NT2/D1 (cell line): Measurements from ENCODE around the gene PLA2G6.

ENCODE experiments used
- DNase-seq: peaks from one replicate; pipeline ENCODE4 v3.0.0-alpha.2; 2011; ENCODE audit warnings: low read depth, low spot score
- H3K27me3 ChIP-seq: 2 replicates; pipeline ENCODE4 v1.6.0; 2011; ENCODE audit warnings: mild to moderate bottlenecking; ENCODE audit not compliant: insufficient read length, insufficient read depth
- H3K36me3 ChIP-seq: 2 replicates; pipeline ENCODE4 v1.6.1; 2011; ENCODE audit warnings: mild to moderate bottlenecking, low read length, mixed read lengths; ENCODE audit not compliant: insufficient read depth, insufficient read length
- H3K4me1 ChIP-seq: 2 replicates; pipeline ENCODE4 v1.5.1; 2011; ENCODE audit not compliant: insufficient read depth, insufficient read length
- H3K4me3 ChIP-seq: 2 replicates; pipeline ENCODE4 v1.5.1; 2011; ENCODE audit warnings: low read depth; ENCODE audit not compliant: insufficient read length
- H3K9ac ChIP-seq: 2 replicates; pipeline ENCODE4 v1.6.0; 2011; ENCODE audit warnings: low read depth; ENCODE audit not compliant: insufficient read length
- H3K9me3 ChIP-seq: 2 replicates; pipeline ENCODE4 v1.5.1; 2011; ENCODE audit warnings: mild to moderate bottlenecking, low read length; ENCODE audit not compliant: insufficient read depth
- SUZ12 ChIP-seq: IDR thresholded peaks from 2 replicates; pipeline ENCODE4 v1.6.1; 2011; ENCODE audit not compliant: insufficient read length, insufficient read depth; ENCODE audit errors: extremely low read depth
- YY1 ChIP-seq: IDR thresholded peaks from 2 replicates; pipeline ENCODE4 v1.6.1; 2011; ENCODE audit not compliant: insufficient read length, insufficient read depth
- ZNF274 ChIP-seq: IDR thresholded peaks from 2 replicates; pipeline ENCODE4 v1.6.1; 2011; ENCODE audit warnings: mild to moderate bottlenecking, low read depth, low read length

The PLA2G6 gene

GRCh38 chr22:38226853-38227649 lies 45.4 kb upstream of the PLA2G6 start:
- H3K27me3 ChIP-seq = no peaks in the 10 kb centered on the region
- peaks cover 75% of the 10 kb centered on the region for H3K36me3 ChIP-seq
- no peaks in the 10 kb centered on the region for H3K9me3 ChIP-seq
- H3K4me3 ChIP-seq = no peak overlapping the region
- DNase-seq = no peak
- no peak overlapping the region for H3K9ac ChIP-seq
- H3K4me1 ChIP-seq = peaks cover 6% of the 10 kb centered on the region
- no peak for TF ChIP-seq ZNF274
- no peak for TF ChIP-seq YY1
- no peak for TF ChIP-seq SUZ12

DNA sequence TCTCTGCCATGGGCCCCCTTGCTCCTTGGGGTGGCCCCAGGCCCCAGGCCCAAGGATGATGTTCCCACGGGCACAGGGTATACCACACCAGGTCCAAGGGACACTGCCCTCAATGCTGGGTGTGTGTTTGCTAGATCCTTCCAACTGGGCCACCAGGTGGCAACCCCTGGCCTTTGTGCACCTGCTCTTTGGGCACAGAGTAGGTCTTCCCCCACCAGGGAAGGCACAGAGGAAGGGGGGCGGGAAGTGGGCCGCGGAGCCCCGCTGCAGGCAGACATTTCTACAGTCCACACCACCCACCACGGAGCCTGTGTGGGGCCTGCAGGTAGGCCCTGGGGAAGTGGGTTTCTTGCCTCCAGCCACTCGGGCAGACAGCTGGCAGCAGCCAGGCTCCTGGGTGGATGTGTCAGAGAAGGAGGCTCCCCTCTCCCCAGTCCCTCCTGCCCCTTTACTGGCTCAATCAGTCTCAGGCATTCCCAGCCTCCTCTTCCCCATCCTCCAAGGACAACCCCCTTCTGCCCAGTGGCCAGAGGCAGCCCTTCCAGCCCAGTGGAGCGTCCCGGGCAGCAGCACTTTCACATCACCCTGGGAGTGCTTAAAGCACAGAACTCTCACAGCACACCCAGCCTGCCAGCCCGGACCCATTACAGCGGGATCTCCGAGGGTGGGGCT lies 41.8 kb upstream of the PLA2G6 start:
- Histone ChIP-seq H3K36me3 (peaks cover 66% of the 10 kb centered on the region), H3K4me3 (no peak overlapping the region), H3K4me1 (peaks cover 14% of the 10 kb centered on the region), H3K9ac (no peak overlapping the region), H3K27me3 (no peaks in the 10 kb centered on the region), H3K9me3 (no peaks in the 10 kb centered on the region)
- TF ChIP-seq ZNF274 (no peak), YY1 (no peak), SUZ12 (no peak)
- DNase-seq = no peak

GRCh38 chr22:38222797-38223119 lies 41.1 kb upstream of the PLA2G6 start:
- no peak for TF ChIP-seq SUZ12
- no peak for TF ChIP-seq YY1
- TF ChIP-seq ZNF274 = no peak
- Histone ChIP-seq H3K27me3 (no peaks in the 10 kb centered on the region), H3K4me1 (peaks cover 17% of the 10 kb centered on the region), H3K4me3 (no peak overlapping the region), H3K36me3 (peaks cover 59% of the 10 kb centered on the region), H3K9me3 (no peaks in the 10 kb centered on the region), H3K9ac (no peak overlapping the region)
- DNase-seq = no peak

DNA sequence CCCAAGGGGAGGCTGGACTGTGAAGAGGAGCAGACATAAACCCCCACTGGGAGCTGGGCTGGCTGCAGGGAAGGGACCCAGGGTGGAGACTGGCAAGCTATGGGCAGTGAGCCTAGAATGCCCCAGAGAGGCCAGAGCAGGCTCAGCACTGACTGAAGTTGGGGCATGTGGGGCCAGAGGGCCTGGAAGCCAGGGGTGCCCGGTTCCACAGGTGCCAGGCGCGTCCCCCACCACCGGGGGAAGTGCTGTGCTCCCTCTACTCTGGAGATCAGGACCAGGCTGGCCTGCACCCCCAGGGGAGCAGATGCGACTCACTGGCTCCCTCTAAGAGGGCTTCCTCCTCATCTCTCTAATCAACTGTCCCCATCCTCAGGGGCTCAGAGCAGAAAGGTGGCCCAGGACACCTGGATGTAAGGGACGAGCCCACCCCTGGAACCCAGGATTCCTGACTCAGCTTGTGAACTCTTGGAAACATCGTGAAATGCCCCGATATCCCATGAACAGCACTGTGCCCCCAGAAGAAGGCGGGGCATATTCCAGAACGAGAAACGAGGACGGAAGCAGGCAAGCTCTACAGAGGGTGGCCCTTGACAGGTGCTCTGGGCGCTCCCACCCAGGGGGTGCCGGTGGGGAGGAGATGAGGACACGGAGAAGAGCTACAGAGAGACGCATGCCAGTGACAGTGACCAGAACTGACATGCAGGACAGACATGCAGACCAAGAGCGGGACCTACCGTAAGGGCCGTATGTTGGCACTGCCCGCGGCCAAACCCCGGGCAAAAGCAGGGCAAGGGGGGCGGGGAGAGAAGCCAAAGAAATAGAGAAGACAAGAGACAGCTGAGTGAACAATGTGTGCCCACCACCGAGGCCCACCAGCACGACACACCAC lies 40.5 kb upstream of the PLA2G6 start:
- DNase-seq = no peak
- Histone ChIP-seq H3K36me3 (peaks cover 53% of the 10 kb centered on the region), H3K4me1 (peaks cover 17% of the 10 kb centered on the region), H3K9me3 (no peaks in the 10 kb centered on the region), H3K9ac (no peak overlapping the region), H3K27me3 (no peaks in the 10 kb centered on the region), H3K4me3 (no peak overlapping the region)
- TF ChIP-seq ZNF274 = no peak
- no peak for TF ChIP-seq YY1

DNA sequence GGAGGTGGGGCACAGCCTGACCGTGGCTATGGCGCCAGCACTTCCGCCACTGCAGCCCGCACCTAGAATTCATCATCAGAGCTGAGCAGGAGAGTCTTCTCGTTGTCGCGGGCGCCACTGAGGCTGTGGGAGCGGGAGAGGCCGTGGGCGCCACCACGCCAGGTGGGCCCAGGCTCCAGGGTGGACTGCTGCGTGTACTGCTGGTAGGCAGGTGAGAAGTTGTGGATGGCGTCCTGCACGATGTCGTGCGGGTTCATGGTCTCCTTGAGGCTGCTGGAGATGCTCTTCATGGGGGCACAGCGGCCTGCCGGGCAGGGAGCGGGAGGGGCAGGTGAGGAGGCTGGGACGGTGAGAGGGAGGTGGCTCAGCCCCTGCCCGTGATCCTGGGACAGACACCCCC lies 39.8 kb upstream of the PLA2G6 start:
- Histone ChIP-seq H3K9ac (no peak overlapping the region), H3K36me3 (peaks cover 48% of the 10 kb centered on the region), H3K4me1 (peaks cover 17% of the 10 kb centered on the region)

DNA sequence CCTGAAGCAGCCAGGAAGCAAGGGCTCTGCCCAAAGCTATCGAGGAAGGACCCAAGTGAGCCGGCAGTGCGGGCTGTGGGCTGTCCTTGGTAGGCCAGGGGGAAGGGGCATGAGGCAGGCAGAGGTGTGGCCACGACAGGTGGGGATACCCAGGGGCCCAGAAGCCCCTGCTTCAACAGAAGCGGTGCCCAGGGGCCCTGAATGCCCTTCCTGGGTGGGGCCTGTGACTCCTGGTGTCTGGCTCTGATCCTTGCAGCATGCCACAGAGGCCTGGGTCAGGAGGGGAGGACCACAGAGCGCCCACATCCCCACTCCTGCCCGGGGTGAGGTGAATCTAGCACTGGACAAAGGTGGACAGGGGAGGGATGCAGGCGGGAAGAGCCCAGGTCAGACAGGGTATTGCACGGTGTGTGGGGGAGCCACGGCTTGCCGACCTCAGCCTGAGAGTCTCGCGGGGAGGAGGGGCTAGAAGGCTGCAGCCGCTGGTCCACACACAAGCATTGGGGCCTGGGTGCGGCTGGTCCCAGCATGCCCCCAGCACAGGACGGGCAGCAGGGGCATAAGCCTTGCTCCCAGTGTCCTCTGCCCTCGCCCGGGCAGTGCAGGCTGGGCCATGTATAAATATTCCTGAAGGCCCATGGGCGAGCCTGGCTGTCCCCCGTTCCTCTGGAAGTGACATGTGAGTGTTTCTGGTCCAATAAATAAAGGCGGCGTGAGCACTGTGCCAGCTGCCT lies 39.2 kb upstream of the PLA2G6 start:
- no peaks in the 10 kb centered on the region for H3K27me3 ChIP-seq
- no peaks in the 10 kb centered on the region for H3K9me3 ChIP-seq
- DNase-seq = no peak
- TF ChIP-seq ZNF274 = no peak
- no peak for TF ChIP-seq SUZ12
- no peak for TF ChIP-seq YY1
- H3K4me3 ChIP-seq = no peak overlapping the region
- H3K4me1 ChIP-seq = peaks cover 17% of the 10 kb centered on the region
- H3K36me3 ChIP-seq = peaks cover 48% of the 10 kb centered on the region
- H3K9ac ChIP-seq = peak overlapping the region; percentile 21

More for the DNA sequence above, 39.8 kb upstream of the PLA2G6 start:
- TF ChIP-seq YY1 (no peak), ZNF274 (no peak), SUZ12 (no peak)
- Histone ChIP-seq H3K27me3 (no peaks in the 10 kb centered on the region), H3K9me3 (no peaks in the 10 kb centered on the region), H3K4me3 (no peak overlapping the region)
- no peak for DNase-seq

- Histone ChIP-seq H3K9ac (peak overlapping the region; percentile 42), H3K4me1 (peaks cover 21% of the 10 kb centered on the region), H3K27me3 (no peaks in the 10 kb centered on the region), H3K9me3 (no peaks in the 10 kb centered on the region), H3K36me3 (peaks cover 48% of the 10 kb centered on the region), H3K4me3 (no peak overlapping the region)
- DNase-seq = no peak
- no peak for TF ChIP-seq YY1
- TF ChIP-seq SUZ12 = no peak
- TF ChIP-seq ZNF274 = no peak
Measured at GRCh38 chr22:38220163-38220562, 38.5 kb upstream of the PLA2G6 start.
